GM18498 (cell line): ENCODE data around the gene TPR.
A peak's percentile ranks its signal among the peaks of the same experiment; 100 is the strongest.

ENCODE experiments used
- ATAC-seq: cut with Tn5 transposase; IDR thresholded peaks from one replicate; pipeline ENCODE4 v1.9.1; 2021; ENCODE audit warnings: mild to moderate bottlenecking, moderate library complexity; ENCODE audit not compliant: unreplicated experiment

The TPR gene

DNA sequence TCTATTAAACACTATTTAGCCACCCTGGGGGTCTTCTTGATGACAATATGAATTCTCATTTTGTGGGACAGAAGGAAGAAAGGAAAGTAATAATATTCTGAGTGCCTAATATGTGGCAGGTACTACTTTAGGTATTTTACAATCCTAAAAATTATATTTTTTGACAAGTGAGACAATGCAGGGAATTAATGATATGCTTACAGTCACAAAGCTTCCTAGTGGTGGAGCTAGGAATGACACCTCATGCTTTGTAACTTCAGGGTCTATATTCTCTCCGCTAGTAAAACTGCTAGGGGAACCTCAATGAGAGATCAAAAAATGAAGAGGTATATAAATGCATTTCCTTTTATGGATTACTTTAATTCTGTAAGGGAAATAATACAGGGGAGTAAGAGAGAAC is 44.3 kb downstream of the TPR start:
- ATAC-seq: no peak

- ATAC-seq: no peak
Observed at GRCh38 chr1:186327331-186327730, 47.7 kb downstream of the TPR start.

- no peak for ATAC-seq
Observed at GRCh38 chr1:186326009-186326408, 49.0 kb downstream of the TPR start.

GRCh38 chr1:186325239-186325638 is 49.8 kb downstream of the TPR start:
- peak; percentile 48 for ATAC-seq

- no peak for ATAC-seq
Observed at GRCh38 chr1:186323865-186324264, 51.2 kb downstream of the TPR start.

GRCh38 chr1:186315570-186315969 is 59.5 kb downstream of the TPR start:
- ATAC-seq: no peak

DNA sequence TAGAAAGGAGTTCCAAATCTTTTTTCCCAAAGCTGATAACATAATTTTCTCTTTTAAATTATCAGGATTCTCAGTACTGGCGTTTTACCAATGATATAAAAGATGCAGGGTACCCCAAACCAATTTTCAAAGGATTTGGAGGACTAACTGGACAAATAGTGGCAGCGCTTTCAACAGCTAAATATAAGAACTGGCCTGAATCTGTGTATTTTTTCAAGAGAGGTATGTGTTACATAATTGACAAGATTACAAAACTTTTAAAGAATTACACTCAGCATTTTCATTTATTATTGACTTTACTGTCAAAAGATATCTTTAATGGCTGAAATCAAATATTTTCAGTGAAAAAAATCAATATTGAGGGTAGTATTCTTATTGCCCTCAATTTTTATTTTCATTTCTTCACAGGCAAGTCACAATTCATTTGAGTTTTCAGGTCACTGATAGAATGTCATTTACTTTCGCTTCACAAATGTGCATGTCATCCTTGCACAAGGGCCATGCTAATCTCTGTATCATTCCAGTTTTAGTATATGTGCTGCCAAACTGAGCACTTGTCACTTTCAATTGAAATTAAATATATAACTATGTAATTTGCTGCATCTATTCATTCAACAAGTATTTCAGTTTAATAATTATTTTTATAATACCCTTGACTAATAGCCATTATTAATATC is 63.5 kb downstream of the TPR start:
- ATAC-seq: no peak

- no peak for ATAC-seq
Observed at GRCh38 chr1:186310307-186310706, 64.7 kb downstream of the TPR start.

DNA sequence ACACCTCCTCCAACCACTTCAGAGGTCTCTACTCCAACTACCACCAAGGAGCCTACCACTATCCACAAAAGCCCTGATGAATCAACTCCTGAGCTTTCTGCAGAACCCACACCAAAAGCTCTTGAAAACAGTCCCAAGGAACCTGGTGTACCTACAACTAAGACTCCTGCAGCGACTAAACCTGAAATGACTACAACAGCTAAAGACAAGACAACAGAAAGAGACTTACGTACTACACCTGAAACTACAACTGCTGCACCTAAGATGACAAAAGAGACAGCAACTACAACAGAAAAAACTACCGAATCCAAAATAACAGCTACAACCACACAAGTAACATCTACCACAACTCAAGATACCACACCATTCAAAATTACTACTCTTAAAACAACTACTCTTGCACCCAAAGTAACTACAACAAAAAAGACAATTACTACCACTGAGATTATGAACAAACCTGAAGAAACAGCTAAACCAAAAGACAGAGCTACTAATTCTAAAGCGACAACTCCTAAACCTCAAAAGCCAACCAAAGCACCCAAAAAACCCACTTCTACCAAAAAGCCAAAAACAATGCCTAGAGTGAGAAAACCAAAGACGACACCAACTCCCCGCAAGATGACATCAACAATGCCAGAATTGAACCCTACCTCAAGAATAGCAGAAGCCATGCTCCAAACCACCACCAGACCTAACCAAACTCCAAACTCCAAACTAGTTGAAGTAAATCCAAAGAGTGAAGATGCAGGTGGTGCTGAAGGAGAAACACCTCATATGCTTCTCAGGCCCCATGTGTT is 66.6 kb downstream of the TPR start:
- ATAC-seq: no peak

DNA sequence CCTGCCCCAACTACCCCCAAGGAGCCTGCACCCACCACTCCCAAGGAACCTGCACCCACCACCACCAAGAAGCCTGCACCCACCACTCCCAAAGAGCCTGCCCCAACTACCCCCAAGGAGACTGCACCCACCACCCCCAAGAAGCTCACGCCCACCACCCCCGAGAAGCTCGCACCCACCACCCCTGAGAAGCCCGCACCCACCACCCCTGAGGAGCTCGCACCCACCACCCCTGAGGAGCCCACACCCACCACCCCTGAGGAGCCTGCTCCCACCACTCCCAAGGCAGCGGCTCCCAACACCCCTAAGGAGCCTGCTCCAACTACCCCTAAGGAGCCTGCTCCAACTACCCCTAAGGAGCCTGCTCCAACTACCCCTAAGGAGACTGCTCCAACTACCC is 67.6 kb downstream of the TPR start:
- no peak for ATAC-seq

DNA sequence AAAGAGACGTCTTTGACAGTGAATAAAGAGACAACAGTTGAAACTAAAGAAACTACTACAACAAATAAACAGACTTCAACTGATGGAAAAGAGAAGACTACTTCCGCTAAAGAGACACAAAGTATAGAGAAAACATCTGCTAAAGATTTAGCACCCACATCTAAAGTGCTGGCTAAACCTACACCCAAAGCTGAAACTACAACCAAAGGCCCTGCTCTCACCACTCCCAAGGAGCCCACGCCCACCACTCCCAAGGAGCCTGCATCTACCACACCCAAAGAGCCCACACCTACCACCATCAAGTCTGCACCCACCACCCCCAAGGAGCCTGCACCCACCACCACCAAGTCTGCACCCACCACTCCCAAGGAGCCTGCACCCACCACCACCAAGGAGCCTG is 68.5 kb downstream of the TPR start:
- ATAC-seq: no peak

- peak; percentile 82 for ATAC-seq
Observed at GRCh38 chr1:186304982-186305949, 69.8 kb downstream of the TPR start.

DNA sequence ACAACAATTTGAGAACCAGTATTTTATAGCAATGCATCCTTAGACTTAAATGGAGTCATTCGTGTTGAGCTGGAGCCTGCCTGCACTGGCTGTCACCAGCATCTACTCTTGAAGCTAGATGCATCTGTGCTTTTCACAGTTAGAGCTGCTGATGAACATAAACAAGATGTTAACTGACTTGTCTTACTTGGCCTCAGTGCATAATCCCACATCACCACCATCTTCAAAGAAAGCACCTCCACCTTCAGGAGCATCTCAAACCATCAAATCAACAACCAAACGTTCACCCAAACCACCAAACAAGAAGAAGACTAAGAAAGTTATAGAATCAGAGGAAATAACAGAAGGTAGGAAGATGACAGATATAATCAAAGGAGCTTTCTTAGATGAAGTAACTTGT is 71.1 kb downstream of the TPR start:
- ATAC-seq: no peak

DNA sequence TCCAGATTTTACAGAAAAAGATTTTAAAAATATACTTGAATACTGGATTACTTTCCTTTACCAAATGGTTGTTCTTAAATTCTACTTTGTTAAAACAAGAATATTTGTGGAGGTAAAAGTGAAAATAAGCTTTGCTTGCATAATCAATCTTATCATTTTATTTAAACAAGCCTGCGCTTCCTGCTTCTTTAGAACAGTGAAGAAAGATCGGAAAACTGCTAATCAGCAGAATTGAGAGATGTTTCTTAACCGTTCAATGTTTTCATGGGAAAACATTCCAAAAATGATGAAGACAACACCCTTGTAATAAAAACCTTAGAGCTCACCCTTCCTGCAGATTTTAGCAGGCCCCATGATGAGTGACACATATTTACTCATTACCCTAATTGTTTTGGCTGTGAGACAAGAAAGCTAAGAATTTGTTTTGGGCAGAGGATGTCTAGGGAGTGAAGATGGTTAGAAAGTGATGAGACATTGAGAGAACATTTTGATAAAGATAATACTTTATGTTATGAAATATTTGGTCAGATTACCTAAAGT is 72.6 kb downstream of the TPR start:
- ATAC-seq: no peak

GRCh38 chr1:186301448-186301847 is 73.6 kb downstream of the TPR start:
- ATAC-seq: no peak

DNA sequence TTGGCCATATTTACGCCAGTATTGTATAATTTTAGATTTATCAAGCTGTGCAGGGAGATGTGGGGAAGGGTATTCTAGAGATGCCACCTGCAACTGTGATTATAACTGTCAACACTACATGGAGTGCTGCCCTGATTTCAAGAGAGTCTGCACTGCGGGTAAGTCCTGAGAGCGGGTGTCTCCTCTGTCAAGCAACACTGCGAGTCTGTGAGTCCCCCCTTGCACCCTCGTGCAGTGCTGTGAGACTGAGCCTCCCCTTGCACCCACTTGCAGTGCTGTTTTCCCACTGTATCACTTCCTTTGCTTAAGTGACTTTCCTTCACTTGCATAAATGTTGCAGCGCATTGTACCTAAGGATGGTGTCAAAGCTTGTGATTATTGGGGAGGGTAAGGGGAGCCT is 75.0 kb downstream of the TPR start:
- ATAC-seq: no peak

DNA sequence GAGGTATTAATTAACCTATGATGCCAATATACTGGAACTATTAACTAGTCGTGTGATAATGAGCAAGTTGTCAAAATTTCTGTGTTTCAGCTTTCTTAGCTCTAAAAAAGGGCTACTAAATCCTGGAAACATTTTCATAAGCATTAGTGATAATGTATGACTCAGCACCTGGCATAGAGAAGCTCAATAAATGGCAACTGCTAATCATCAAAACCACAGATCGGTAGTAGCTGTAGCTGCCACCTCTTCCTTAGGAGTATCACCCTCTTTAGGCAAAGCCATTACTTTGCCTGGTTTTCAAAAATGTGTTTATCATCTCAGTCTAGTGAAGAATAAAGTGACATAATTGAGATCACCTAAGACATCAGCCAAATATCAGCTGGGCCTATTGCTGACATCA is 75.5 kb downstream of the TPR start:
- no peak for ATAC-seq

- no peak for ATAC-seq
Observed at GRCh38 chr1:186298851-186299250, 76.2 kb downstream of the TPR start.

- ATAC-seq: no peak
Observed at GRCh38 chr1:186297439-186298045, 77.5 kb downstream of the TPR start.

DNA sequence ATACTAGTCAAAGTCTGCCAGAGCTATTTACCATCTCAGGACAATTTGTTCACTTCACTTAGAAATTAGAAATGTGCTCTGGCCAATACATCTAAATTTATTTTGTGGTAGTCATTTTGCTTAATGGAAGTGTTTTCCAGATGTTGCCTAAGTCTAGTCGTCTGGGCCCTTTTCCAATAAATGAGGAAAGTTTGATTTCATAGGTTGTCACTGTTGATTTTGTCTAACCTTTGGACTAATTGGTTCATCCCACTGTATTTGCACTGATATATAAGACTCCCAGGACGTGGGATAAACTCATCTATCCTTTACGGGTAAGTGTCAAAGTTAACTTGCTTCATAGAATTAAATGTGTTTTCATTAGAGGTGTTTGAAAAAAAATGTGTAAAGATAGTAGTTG is 79.1 kb downstream of the TPR start, which contains the start of gene PRG4:
Gene PRG4 (plus strand): TSS at position 300 of the 400 bp plus-strand sequence.
- no peak for ATAC-seq

DNA sequence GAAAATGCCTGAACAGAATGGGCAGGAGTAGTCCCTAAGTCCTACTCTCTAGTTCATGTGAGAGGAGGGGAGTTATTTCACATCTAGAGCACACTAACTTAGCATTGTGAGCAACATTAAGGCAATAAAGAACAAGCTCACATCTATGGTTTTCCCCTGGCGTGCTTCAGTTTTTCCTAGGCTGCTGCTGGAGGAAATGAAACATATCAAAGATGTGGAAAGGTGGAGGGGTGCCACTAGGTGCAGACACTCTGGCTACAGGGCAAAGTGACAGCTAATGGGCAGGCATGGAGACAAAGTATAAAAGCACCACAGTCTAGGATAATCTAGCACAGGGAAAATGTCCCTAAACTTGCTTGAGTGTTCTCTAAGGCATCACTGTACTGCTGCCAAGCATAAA is 82.2 kb downstream of the TPR start:
- ATAC-seq: no peak
